HG02798 (cell line): Measurements from ENCODE around the gene BTBD2.

Experiments
- ATAC-seq: cut with Tn5 transposase; IDR thresholded peaks from one replicate; pipeline ENCODE4 v1.9.1; 2021; ENCODE audit warnings: mild to moderate bottlenecking; ENCODE audit not compliant: unreplicated experiment, poor library complexity

The BTBD2 gene

GRCh38 chr19:1944916-1945561 is 70.5 kb downstream of the BTBD2 start:
- ATAC-seq = no peak

GRCh38 chr19:1944088-1944915 is 71.2 kb downstream of the BTBD2 start:
- no peak for ATAC-seq

DNA sequence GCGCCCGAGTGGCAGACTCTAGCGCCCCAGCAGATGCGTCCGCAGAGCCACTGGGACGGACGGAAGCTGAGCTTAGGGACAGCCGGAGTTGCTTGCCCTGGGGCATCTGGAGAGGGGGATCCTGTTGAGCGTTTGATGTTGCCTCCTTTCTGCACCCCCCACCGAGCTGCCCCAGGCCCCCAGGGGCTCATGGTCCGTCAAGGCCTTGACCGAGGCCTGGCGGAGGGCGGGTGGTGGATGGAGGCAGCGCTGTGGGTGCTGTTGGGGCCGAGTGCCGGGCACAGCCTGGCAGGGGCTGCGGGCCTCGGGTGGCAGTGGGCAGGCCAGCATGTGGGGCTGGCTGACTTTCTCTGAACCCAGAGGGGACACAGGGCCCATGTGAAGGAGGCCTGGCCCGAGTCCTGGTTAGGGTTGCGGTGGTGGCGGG is 71.8 kb downstream of the BTBD2 start:
- ATAC-seq = no peak

DNA sequence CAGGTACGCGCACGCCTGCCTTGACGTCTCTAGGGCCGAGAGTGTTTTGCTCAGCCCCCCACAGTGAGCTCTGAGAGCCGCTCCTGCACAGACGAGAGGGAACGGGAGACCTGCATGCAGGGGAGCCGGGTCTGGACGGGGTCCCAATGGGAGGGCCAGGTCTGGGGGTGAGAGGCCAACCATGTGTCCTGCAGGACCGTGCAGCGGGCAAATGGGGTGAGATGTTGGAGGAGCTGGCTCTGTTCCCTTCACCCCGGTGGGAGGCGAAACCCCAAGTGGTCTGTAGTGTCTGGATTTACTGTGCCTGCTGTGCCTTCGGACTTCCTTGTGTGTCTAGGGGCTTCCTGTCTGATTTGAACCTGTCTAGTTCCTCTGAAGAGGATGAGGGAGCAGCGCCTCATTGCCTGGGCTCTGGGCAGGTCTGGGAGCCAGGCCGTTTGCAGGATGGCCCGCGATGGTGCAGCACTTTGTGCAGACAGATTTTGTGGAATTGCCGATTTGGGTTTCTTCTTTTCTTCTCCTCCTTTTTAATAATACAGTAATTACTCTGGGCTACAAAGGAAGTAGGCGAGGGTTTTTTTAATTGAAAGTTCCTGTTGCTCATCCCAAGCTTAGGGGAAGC is 72.5 kb downstream of the BTBD2 start:
- ATAC-seq = no peak

DNA sequence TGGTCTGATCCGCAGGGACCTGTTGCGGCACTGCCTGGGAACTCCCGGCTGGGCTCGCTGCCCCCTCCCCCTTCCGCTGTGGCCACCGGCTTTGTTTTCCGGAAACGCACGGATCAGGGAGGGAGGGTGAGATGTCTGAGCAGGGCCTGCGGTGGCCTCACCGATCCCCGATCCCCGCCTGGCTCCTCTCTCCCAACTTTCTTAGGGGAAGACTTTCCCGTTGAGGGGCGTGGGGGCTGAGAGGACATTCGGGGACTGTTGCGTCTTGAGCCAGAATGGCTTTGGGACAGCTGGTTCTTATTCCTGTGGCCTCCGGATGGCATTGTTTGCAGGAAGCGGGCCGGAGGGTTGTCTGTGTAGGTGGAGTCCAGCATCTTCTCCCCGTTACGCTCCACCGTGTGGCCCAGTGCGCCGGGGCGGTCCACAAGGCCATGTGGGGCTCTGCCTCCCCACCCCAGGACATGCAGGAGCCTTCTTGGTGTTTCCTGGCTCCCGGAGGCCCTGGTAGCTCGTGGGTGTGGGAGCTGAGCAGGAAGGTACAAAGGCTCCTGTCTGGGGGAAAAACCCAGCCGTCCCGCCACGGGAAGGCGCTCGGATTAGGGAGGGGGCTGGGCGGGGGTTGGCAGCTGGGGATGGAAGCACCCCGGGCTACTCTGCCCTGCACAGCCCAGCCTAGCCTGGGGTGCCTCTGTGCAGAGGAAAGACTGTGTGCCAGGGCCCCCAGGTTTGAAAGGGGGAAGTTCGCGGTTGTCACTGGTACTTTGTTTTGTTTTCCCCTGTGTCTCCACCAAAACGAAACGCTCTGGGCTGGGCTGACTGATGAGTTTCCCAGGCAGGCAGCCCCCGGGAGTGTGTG is 73.2 kb downstream of the BTBD2 start:
- ATAC-seq = peak; percentile 20

GRCh38 chr19:1941146-1942077 is 74.1 kb downstream of the BTBD2 start, which contains the start of gene CSNK1G2:
CSNK1G2 (plus strand) TSS chr19:1941172; CDS start chr19:1969773, 28,601 bp downstream.
- ATAC-seq = no peak

- no peak for ATAC-seq
Observed at GRCh38 chr19:1938071-1938470, 77.4 kb downstream of the BTBD2 start.

DNA sequence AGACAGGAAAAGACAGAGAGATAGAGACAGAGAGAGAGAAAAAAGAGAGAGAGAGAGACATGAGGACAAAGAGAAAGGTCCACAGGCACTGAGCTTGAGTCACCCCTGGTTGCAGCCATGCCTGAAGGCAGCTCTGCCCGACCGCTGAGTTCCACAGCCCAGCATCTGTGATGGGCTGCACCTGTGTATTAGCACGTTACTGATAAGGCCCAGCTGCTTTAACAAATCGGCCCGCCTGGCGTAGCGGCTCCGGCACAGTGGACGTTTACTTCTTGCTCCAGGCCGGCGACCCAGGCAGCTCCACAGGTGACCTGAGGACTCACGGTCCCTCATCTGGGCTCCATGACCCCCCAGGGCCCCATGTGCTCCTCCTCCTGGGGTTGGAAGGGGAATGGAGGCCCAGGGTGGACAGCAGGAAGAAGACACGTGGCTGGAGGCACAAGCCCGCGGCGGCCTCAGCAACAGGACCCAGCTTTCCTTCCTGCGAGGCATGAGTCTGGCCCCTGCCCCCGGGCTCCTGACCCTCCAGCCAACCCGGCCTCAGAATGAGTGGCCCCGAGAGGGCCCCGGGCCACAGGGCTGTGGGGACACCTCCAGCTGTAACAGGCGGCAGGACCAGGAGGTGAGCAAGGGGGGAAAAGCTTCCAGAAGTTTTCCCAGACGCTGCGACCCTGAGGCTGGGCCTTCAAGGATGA is 78.5 kb downstream of the BTBD2 start:
- no peak for ATAC-seq

- ATAC-seq = no peak
Observed at GRCh38 chr19:1936430-1936829, 79.1 kb downstream of the BTBD2 start.

DNA sequence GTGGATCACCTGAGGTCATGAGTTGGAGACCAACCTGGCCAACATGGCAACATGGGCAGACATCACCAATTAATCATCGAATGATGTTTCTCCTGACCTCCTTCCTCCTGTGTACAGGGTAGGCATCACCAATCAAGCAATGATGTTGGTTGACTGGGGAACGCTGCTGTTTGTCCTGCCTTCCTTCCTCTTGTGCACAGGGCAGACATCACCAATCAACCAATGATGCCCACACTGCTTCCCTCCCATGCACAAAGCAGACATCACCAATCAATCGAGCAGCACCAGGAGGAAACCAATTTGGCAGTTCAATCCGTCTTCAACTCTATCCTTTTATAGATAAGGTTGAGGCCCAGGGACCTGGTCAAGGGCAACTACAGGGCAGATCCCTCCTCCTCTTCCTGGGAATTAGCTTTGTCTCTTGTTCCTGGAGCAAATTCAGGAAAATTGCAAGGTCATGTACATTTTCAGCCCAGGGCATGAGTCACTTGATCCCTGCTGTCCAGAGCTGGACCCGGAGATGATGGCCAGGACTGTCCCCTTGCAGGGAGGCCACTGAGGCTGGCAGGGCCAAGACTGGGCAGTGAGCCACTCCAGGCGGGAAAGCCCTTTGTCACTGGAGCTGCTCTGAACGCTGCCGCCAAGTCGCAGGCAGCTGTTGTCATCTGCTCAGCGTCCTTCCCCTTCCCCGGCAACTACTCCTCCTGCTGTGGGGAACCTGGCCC is 79.9 kb downstream of the BTBD2 start:
- no peak for ATAC-seq
